Urinary bladder (tissue), 4 donors: ENCODE measurements around the gene KATNBL1. TPM values are rescaled to one million over a fixed set of nuclear protein-coding genes. Genes with fewer than 3 reads are reported as not detected.
A peak's percentile ranks its signal among the peaks of the same experiment; 100 is the strongest.
"Not testable (repeated sequence)": the region's sequence is repeated elsewhere in the genome, so short reads cannot be mapped to it uniquely, and the experiment has no call there.

Experiments used
- DNase-seq: peaks from one replicate; pipeline ENCODE4 v3.0.0-alpha.2; 2015; ENCODE audit errors: extremely low spot score
- H3K27ac ChIP-seq: one replicate; pipeline ENCODE4 v1.5.1; 2013; ENCODE audit warnings: low read depth, mild to moderate bottlenecking, moderate library complexity
- H3K36me3 ChIP-seq: one replicate; pipeline ENCODE4 v1.6.1; 2013; ENCODE audit warnings: mild to moderate bottlenecking, moderate library complexity; ENCODE audit not compliant: insufficient read depth
- H3K4me1 ChIP-seq: one replicate; pipeline ENCODE4 v1.6.1; 2013; ENCODE audit warnings: mild to moderate bottlenecking, moderate library complexity; ENCODE audit not compliant: insufficient read depth
- H3K4me3 ChIP-seq: one replicate; pipeline ENCODE4 v1.5.1; 2013; ENCODE audit warnings: low read depth, low read length
- WGBS: extraction: QIAGEN DNeasy Blood & Tissue Kit; methylation state at CpG from one replicate; pipeline ENCODE4 v1.1.7; 2013; 5-methylcytosine and 5-hydroxymethylcytosine counted together
- polyA plus RNA-seq: library from polyadenylated mRNA; stranded (reverse); fragments of 200-250 nt; gene quantifications from one replicate; pipeline ENCODE4 v1.2.3, GENCODE V29; 2013
- total RNA-seq: library from RNA; depleted of rRNA; stranded (reverse); fragments of >200 nt; gene quantifications from one replicate; pipeline ENCODE4 v1.2.3, GENCODE V29; 2014
- donor health status: healthy with polysubstance abuse.
- donor health status: healthy.

KATNBL1 gene
- total and polyA plus RNA-seq, 2 donors: 15.3 to 143 TPM

GRCh38 chr15:34120420-34120819, 89.5 kb downstream of the KATNBL1 start:
- WGBS: 68% methylated on average over 2 of the region's 2 CpGs

GRCh38 chr15:34119291-34119690, 90.6 kb downstream of the KATNBL1 start:
- Histone ChIP-seq H3K27ac (no peak overlapping the region), H3K4me1 (no peaks in the 10 kb centered on the region), H3K36me3 (no peaks in the 10 kb centered on the region), H3K4me3 (no peak overlapping the region)
- no peak for DNase-seq
- 44% methylated on average over 4 of the region's 4 CpGs for WGBS

More at GRCh38 chr15:34120420-34120819, 89.5 kb downstream of the KATNBL1 start:
- not testable (repeated sequence) for H3K27ac ChIP-seq, DNase-seq, H3K36me3 ChIP-seq, H3K4me3 ChIP-seq, H3K4me1 ChIP-seq

GRCh38 chr15:34116620-34117019, 93.3 kb downstream of the KATNBL1 start:
- H3K36me3 ChIP-seq: no peaks in the 10 kb centered on the region
- WGBS: 72% methylated on average over 2 of the region's 2 CpGs
- H3K4me3 ChIP-seq: no peak overlapping the region
- no peak overlapping the region for H3K27ac ChIP-seq
- no peak for DNase-seq
- H3K4me1 ChIP-seq: no peaks in the 10 kb centered on the region

- WGBS: 83% methylated on average over 3 of the region's 3 CpGs
- no peak overlapping the region for H3K27ac ChIP-seq
Measured at GRCh38 chr15:34114739-34115138, 95.2 kb downstream of the KATNBL1 start.

GRCh38 chr15:34114215-34114614, 95.7 kb downstream of the KATNBL1 start:
- H3K27ac ChIP-seq: no peak overlapping the region
- no peaks in the 10 kb centered on the region for H3K4me1 ChIP-seq
- WGBS: 47% methylated on average over 2 of the region's 2 CpGs
- H3K36me3 ChIP-seq: no peaks in the 10 kb centered on the region
- no peak overlapping the region for H3K4me3 ChIP-seq
- no peak for DNase-seq

More at GRCh38 chr15:34114739-34115138, 95.2 kb downstream of the KATNBL1 start:
- no peak overlapping the region for H3K4me3 ChIP-seq
- H3K36me3 ChIP-seq: no peaks in the 10 kb centered on the region
- no peaks in the 10 kb centered on the region for H3K4me1 ChIP-seq
- no peak for DNase-seq

GRCh38 chr15:34111488-34111887, 98.4 kb downstream of the KATNBL1 start:
- H3K4me1 ChIP-seq: no peaks in the 10 kb centered on the region
- WGBS: 55% methylated on average over 6 of the region's 6 CpGs
- no peak overlapping the region for H3K27ac ChIP-seq
- no peaks in the 10 kb centered on the region for H3K36me3 ChIP-seq
- H3K4me3 ChIP-seq: no peak overlapping the region
- DNase-seq: no peak

GRCh38 chr15:34109797-34110663, 99.9 kb downstream of the KATNBL1 start:
- no peaks in the 10 kb centered on the region for H3K4me1 ChIP-seq
- no peak for DNase-seq
- H3K27ac ChIP-seq: no peak overlapping the region
- H3K36me3 ChIP-seq: no peaks in the 10 kb centered on the region
- WGBS: 61% methylated on average over 5 of the region's 5 CpGs
- no peak overlapping the region for H3K4me3 ChIP-seq

GRCh38 chr15:34107315-34107714, 102.6 kb downstream of the KATNBL1 start:
- DNase-seq: no peak
- 87% methylated on average over 2 of the region's 2 CpGs for WGBS
- Histone ChIP-seq H3K4me1 (peaks cover 2% of the 10 kb centered on the region), H3K27ac (no peak overlapping the region), H3K4me3 (no peak overlapping the region), H3K36me3 (no peaks in the 10 kb centered on the region)

GRCh38 chr15:34106423-34106822, 103.5 kb downstream of the KATNBL1 start:
- Histone ChIP-seq H3K4me3 (no peak overlapping the region), H3K27ac (no peak overlapping the region), H3K36me3 (no peaks in the 10 kb centered on the region), H3K4me1 (peaks cover 2% of the 10 kb centered on the region)
- no peak for DNase-seq
- WGBS: 92% methylated on average over 1 of the region's 1 CpG

- peaks cover 2% of the 10 kb centered on the region for H3K4me1 ChIP-seq
- DNase-seq: no peak
- 20% methylated on average over 29 of the region's 29 CpGs for WGBS
- no peaks in the 10 kb centered on the region for H3K36me3 ChIP-seq
- peak overlapping the region; percentile 62 for H3K27ac ChIP-seq
- peak overlapping the region; percentile 91 for H3K4me3 ChIP-seq
Measured at GRCh38 chr15:34102175-34102925, 107.5 kb downstream of the KATNBL1 start.

GRCh38 chr15:34101366-34102174, 108.3 kb downstream of the KATNBL1 start, which contains the start of the genes EMC7 and PGBD4:
TSS of gene EMC7 (minus strand) at chr15:34101862. CDS start at chr15:34101839, 23 bp downstream.
TSS of gene PGBD4 (plus strand) at chr15:34102083. CDS start at chr15:34102532, 449 bp downstream.
- H3K36me3 ChIP-seq: no peaks in the 10 kb centered on the region
- under 1% methylated on average over 48 of the region's 48 CpGs for WGBS
- peaks cover 2% of the 10 kb centered on the region for H3K4me1 ChIP-seq
- peak within 1 kb of the TSS; percentile 84 for H3K27ac ChIP-seq
- DNase-seq: peak; percentile 96
- H3K4me3 ChIP-seq: peak within 1 kb of the TSS; percentile 91

- no peak overlapping the region for H3K27ac ChIP-seq
- no peak overlapping the region for H3K4me3 ChIP-seq
- H3K36me3 ChIP-seq: no peaks in the 10 kb centered on the region
- DNase-seq: no peak
- WGBS: 96% methylated on average over 5 of the region's 5 CpGs
- H3K4me1 ChIP-seq: peaks cover 2% of the 10 kb centered on the region
Measured at GRCh38 chr15:34099914-34100313, 110.0 kb downstream of the KATNBL1 start.
